SK-N-MC (cell line): ENCODE measurements around the gene RNF215.
"Not testable (repeated sequence)": the region's sequence is repeated elsewhere in the genome, so short reads cannot be mapped to it uniquely, and the experiment has no call there.

Experiments
- DNase-seq: peaks from one replicate; pipeline ENCODE4 v3.0.0-alpha.2; 2011; ENCODE audit warnings: low read depth, low spot score
- H3K27ac ChIP-seq: fragments of 200-600 bp; sonication (generic); 2 replicates; pipeline ENCODE4 v1.5.1; 2016; ENCODE audit warnings: mixed run types
- H3K36me3 ChIP-seq: fragments of 200-600 bp; sonication (generic); 2 replicates; pipeline ENCODE4 v1.6.1; 2017; ENCODE audit warnings: antibody characterized with exemption, low read length, mixed read lengths; ENCODE audit not compliant: insufficient read depth
- H3K4me3 ChIP-seq: fragments of 200-600 bp; sonication (generic); 2 replicates; pipeline ENCODE4 v1.5.1; 2016
- H3K9ac ChIP-seq: fragments of 200-600 bp; sonication (generic); 2 replicates; pipeline ENCODE4 v1.8.0; 2017; ENCODE audit warnings: mixed run types, mixed read lengths; ENCODE audit not compliant: insufficient read length
- H3K9me3 ChIP-seq: fragments of 200-600 bp; sonication (generic); 2 replicates; pipeline ENCODE4 v1.6.1; 2017; ENCODE audit warnings: low read depth, mild to moderate bottlenecking, antibody characterized with exemption, low read length, moderate library complexity, mixed read lengths
- EZH2 ChIP-seq: fragments of 200-600 bp; sonication (generic); IDR thresholded peaks from one replicate; pipeline ENCODE4 v1.6.1; 2017; ENCODE audit warnings: antibody characterized with exemption
- FOXP2 ChIP-seq: optimal IDR thresholded peaks from 2 replicates; pipeline ENCODE3; 2011; ENCODE audit warnings: mild to moderate bottlenecking, moderate library complexity; ENCODE audit not compliant: insufficient read depth; ENCODE audit errors: extremely low read length, control extremely low read depth
- POLR2AphosphoS5 ChIP-seq: IDR thresholded peaks from 2 replicates; pipeline ENCODE4 v1.6.1; 2012; ENCODE audit warnings: mild to moderate bottlenecking, low read depth, low read length, borderline replicate concordance

RNF215 gene

GRCh38 chr22:30414525-30415047 lies 27.4 kb upstream of the RNF215 start:
- Histone ChIP-seq H3K36me3 (no peaks in the 10 kb centered on the region; the same call in 1 of the 2 replicates), H3K9ac (no peak overlapping the region)
- no peak for TF ChIP-seq EZH2
- no peak for TF ChIP-seq FOXP2
- no peak for TF ChIP-seq POLR2AphosphoS5

GRCh38 chr22:30413745-30414524 lies 26.7 kb upstream of the RNF215 start:
- H3K27ac ChIP-seq, result no peak overlapping the region
- H3K36me3 ChIP-seq, result no peaks in the 10 kb centered on the region; the same call in 1 of the 2 replicates
- no peak overlapping the region for H3K4me3 ChIP-seq
- DNase-seq, result no peak
- H3K9me3 ChIP-seq, result no peaks in the 10 kb centered on the region
- TF ChIP-seq EZH2 (no peak), FOXP2 (no peak), POLR2AphosphoS5 (no peak)
- H3K9ac ChIP-seq, result no peak overlapping the region

More at GRCh38 chr22:30414525-30415047, 27.4 kb upstream of the RNF215 start:
- DNase-seq, result no peak
- Histone ChIP-seq H3K27ac (no peak overlapping the region), H3K9me3 (no peaks in the 10 kb centered on the region), H3K4me3 (no peak overlapping the region)

DNA sequence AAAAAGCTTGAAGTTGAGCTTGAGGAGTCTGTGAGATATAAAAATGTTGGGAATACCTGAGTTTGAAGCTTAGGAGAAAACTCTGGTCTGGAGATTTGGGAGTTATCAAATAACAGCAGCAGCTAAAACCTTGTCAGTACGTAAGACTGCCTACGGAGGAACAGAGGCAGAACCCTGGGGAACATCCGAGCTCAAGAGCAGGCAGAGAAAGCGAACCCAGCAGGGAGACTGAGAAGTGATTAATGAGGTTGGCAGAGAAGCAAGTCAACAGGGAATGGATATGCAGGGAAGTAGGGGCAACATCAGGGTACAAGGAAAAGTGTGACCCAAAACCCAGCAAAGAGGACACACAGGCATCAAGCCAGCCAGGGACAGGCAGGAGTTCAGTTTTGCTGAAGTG lies 25.8 kb upstream of the RNF215 start:
- Histone ChIP-seq H3K36me3 (no peaks in the 10 kb centered on the region; the same call in 1 of the 2 replicates), H3K27ac (no peak overlapping the region), H3K9ac (no peak overlapping the region), H3K9me3 (no peaks in the 10 kb centered on the region), H3K4me3 (no peak overlapping the region)
- TF ChIP-seq POLR2AphosphoS5 (no peak), EZH2 (no peak), FOXP2 (no peak)
- DNase-seq, result no peak

DNA sequence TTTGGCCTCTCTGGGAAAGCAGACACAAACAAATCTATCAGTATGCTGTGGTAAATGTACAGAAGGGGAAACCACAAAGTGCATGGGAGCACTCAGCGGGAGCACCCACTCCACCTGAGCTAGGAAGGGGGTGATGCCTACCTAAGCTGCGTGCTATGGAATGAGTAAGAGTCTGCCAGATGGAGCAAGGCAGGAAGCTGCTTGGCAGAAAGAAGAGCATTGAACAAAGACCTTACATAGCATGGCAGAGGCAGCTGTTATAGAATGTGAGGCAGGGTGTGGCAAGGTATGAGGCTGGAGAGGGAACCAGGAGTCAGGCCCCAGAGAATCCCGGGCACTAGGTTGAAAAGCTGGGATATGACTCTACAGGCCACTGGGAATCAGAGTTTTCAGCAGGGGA lies 24.6 kb upstream of the RNF215 start:
- TF ChIP-seq FOXP2 (no peak), EZH2 (no peak), POLR2AphosphoS5 (no peak)
- no peak for DNase-seq
- H3K36me3 ChIP-seq, result no peaks in the 10 kb centered on the region; the same call in 1 of the 2 replicates
- H3K9me3 ChIP-seq, result no peaks in the 10 kb centered on the region
- no peak overlapping the region for H3K4me3 ChIP-seq
- no peak overlapping the region for H3K9ac ChIP-seq
- H3K27ac ChIP-seq, result no peak overlapping the region

DNA sequence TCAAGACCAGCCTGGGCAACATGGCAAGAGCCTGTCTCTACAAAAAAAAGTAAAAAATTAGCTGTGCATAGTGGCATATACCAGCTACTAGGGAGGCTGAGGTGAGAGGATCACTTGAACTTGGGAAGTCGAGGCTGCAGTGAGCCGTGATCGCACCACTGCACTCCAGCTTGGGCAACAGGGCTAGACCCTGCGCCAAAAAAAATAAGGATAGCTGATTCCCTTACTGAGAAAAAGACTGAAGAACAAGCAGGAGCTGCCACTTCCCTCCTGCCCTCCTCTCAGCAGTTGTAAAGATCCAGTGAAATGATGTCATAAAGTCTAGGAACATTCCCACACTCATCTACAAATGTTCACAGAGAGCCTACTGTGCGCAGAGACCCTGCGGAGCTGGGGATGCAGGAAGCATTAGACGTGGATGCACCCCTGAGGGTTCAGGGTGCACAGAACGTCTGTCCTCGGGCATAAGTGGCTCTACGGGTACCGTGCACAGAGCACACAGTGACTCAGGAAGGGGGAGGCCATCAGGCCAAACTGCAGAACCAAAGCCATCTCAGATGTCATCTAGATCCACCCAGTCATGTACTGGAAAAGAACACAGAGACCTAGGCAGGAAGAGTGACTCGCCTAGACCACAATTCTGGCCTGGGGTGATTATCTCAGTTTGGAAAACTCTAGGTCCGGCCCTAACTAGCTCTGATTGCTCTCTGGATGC lies 21.3 kb upstream of the RNF215 start:
- no peak overlapping the region for H3K9ac ChIP-seq
- TF ChIP-seq POLR2AphosphoS5 (no peak), EZH2 (no peak), FOXP2 (no peak)
- no peak for DNase-seq
- no peaks in the 10 kb centered on the region for H3K36me3 ChIP-seq
- H3K27ac ChIP-seq, result no peak overlapping the region
- H3K4me3 ChIP-seq, result no peak overlapping the region
- H3K9me3 ChIP-seq, result no peaks in the 10 kb centered on the region

DNA sequence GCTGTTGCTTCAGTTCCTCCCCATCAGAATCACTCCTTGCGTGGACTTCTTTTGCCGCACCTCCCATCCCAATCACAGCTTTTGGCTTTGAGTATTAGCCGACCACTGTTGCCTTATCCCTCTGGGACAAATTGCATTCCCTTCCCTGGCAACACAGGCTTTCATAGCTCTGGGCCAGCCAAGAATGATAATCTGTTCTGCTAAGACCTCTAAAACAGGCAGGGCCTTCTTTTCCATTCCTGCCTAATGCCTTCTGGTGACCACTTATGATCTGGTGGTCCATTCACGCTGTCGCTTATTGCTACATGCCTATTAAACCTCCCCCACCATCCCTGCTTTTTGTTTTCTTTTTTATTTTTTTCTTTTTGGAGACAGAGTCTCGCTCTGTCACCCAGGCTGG lies 19.2 kb upstream of the RNF215 start:
- Histone ChIP-seq H3K27ac (no peak overlapping the region), H3K4me3 (no peak overlapping the region), H3K9me3 (no peaks in the 10 kb centered on the region), H3K9ac (no peak overlapping the region), H3K36me3 (no peaks in the 10 kb centered on the region)
- no peak for DNase-seq
- no peak for TF ChIP-seq POLR2AphosphoS5
- TF ChIP-seq EZH2, result no peak
- TF ChIP-seq FOXP2, result no peak

DNA sequence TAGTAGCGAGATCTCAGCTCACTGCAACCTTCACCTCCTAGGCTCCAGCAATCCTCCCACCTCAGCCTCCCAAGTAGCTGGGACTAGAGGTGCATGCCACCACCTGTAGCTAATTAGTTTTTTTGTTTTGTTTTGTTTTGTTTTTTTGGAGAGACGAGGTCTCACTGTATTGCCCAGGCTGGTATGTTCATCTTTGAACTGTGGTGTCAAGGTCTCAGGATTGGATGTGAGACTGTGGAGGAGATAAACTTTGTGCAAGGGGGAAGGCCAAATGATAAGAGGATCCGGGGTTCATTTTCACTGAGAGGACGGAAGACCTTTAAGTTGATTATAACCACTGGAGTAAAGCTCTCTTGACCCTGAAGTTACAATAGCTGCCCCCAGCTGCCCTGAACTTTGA lies 18.5 kb upstream of the RNF215 start:
- Histone ChIP-seq H3K36me3 (no peaks in the 10 kb centered on the region), H3K4me3 (no peak overlapping the region), H3K27ac (no peak overlapping the region), H3K9me3 (no peaks in the 10 kb centered on the region), H3K9ac (no peak overlapping the region)
- TF ChIP-seq EZH2 (no peak), POLR2AphosphoS5 (no peak), FOXP2 (no peak)
- no peak for DNase-seq

DNA sequence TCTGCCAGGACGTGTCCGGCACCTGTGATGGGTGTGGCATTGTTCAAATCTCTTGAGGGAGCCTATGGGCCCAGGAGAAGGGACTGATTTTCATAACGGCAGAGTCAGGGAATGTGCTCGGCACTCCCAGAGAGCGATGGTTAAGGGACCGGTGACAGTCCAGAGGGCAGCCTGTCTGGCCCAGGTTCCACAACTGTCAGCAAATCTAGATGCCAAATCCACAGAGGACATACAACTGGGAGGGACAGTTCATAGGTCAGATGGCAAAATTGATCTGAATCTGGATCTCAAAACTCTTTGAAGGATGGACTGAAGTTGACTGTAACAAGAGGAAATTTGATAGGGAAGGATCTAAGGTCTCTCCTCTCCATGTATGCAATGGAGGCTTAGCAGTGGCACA lies 17.1 kb upstream of the RNF215 start:
- no peaks in the 10 kb centered on the region for H3K9me3 ChIP-seq
- TF ChIP-seq FOXP2, result no peak
- TF ChIP-seq EZH2, result no peak
- no peak for TF ChIP-seq POLR2AphosphoS5
- no peak for DNase-seq
- no peak overlapping the region for H3K9ac ChIP-seq
- no peak overlapping the region for H3K27ac ChIP-seq
- no peak overlapping the region for H3K4me3 ChIP-seq
- H3K36me3 ChIP-seq, result no peaks in the 10 kb centered on the region

DNA sequence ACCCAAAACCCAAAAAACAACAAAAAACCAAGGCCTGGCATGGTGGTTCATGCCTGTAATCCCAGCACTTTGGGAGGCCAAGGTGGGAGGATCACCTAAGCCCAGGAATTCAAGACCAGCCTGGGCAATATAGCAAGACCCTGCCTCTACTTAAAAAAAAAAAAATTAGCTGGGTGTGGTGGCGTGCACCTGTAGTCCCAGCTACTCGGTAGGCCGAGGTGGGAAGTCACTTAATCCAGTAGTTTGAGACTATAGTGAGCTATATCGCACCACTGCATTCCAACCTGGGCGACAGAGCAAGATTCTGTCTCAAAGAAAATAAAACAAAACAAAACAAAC lies 15.5 kb upstream of the RNF215 start:
- not testable (repeated sequence) for H3K27ac ChIP-seq, H3K36me3 ChIP-seq, H3K4me3 ChIP-seq, DNase-seq, H3K9ac ChIP-seq, H3K9me3 ChIP-seq
